HG03439 (cell line): ENCODE data around the gene EYS.
"Not testable (repeated sequence)": the region's sequence is repeated elsewhere in the genome, so short reads cannot be mapped to it uniquely, and the experiment has no call there.

Source experiments
- ATAC-seq: cut with Tn5 transposase; IDR thresholded peaks from one replicate; pipeline ENCODE4 v1.9.1; 2021; ENCODE audit warnings: mild to moderate bottlenecking, moderate library complexity; ENCODE audit not compliant: unreplicated experiment

Gene EYS

GRCh38 chr6:64505312-64505711 is 1201.7 kb downstream of the EYS start:
- ATAC-seq = no peak

GRCh38 chr6:64504503-64504902 is 1202.5 kb downstream of the EYS start:
- ATAC-seq = no peak

- ATAC-seq = no peak
Observed at GRCh38 chr6:64502801-64503200, 1204.2 kb downstream of the EYS start.

GRCh38 chr6:64497634-64498033 is 1209.4 kb downstream of the EYS start:
- ATAC-seq = no peak

GRCh38 chr6:64489763-64490162 is 1217.3 kb downstream of the EYS start:
- ATAC-seq = no peak

- ATAC-seq = no peak
Observed at GRCh38 chr6:64486578-64487351, 1220.3 kb downstream of the EYS start.

GRCh38 chr6:64483956-64484499 is 1223.0 kb downstream of the EYS start:
- no peak for ATAC-seq

GRCh38 chr6:64482631-64483030 is 1224.4 kb downstream of the EYS start:
- no peak for ATAC-seq

GRCh38 chr6:64479134-64479533 is 1227.9 kb downstream of the EYS start:
- no peak for ATAC-seq

GRCh38 chr6:64477391-64477790 is 1229.6 kb downstream of the EYS start:
- no peak for ATAC-seq

GRCh38 chr6:64476935-64477334 is 1230.1 kb downstream of the EYS start:
- no peak for ATAC-seq

GRCh38 chr6:64469405-64469804 is 1237.6 kb downstream of the EYS start:
- ATAC-seq = not testable (repeated sequence)

GRCh38 chr6:64467656-64468055 is 1239.4 kb downstream of the EYS start:
- ATAC-seq = no peak

GRCh38 chr6:64459411-64459944 is 1247.5 kb downstream of the EYS start:
- no peak for ATAC-seq

- ATAC-seq = not testable (repeated sequence)
Observed at GRCh38 chr6:64448101-64448500, 1258.9 kb downstream of the EYS start.

- ATAC-seq = no peak
Observed at GRCh38 chr6:64445038-64445437, 1262.0 kb downstream of the EYS start.

GRCh38 chr6:64439274-64439673 is 1267.8 kb downstream of the EYS start:
- no peak for ATAC-seq

GRCh38 chr6:64437996-64438395 is 1269.0 kb downstream of the EYS start:
- ATAC-seq = no peak

- ATAC-seq = no peak
Observed at GRCh38 chr6:64429926-64430325, 1277.1 kb downstream of the EYS start.

GRCh38 chr6:64428186-64428585 is 1278.8 kb downstream of the EYS start:
- ATAC-seq = no peak

- ATAC-seq = no peak
Observed at GRCh38 chr6:64415926-64416325, 1291.1 kb downstream of the EYS start.

- ATAC-seq = no peak
Observed at GRCh38 chr6:64411226-64411625, 1295.8 kb downstream of the EYS start.
